ENCODE data around the gene GPR89A.

GRCh38 chr1:145692785-145693443 is 85.1 kb downstream of the GPR89A start:
- TF ChIP-seq, protein P1, sequence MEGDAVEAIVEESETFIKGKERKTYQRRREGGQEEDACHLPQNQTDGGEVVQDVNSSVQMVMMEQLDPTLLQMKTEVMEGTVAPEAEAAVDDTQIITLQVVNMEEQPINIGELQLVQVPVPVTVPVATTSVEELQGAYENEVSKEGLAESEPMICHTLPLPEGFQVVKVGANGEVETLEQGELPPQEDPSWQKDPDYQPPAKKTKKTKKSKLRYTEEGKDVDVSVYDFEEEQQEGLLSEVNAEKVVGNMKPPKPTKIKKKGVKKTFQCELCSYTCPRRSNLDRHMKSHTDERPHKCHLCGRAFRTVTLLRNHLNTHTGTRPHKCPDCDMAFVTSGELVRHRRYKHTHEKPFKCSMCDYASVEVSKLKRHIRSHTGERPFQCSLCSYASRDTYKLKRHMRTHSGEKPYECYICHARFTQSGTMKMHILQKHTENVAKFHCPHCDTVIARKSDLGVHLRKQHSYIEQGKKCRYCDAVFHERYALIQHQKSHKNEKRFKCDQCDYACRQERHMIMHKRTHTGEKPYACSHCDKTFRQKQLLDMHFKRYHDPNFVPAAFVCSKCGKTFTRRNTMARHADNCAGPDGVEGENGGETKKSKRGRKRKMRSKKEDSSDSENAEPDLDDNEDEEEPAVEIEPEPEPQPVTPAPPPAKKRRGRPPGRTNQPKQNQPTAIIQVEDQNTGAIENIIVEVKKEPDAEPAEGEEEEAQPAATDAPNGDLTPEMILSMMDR (IDR thresholded peaks at IDR 0.05): no peak
- TF ChIP-seq POLR2A (IDR thresholded peaks at IDR 0.05): no peak
